Activated CD4-positive, alpha-beta T cell treated with anti-CD3 and anti-CD28 coated beads, Interleukin-2, amount 50 U/mL, for 48 hours (primary cell): ENCODE measurements around the gene SHKBP1.
"Not testable (repeated sequence)": the region's sequence is repeated elsewhere in the genome, so short reads cannot be mapped to it uniquely, and the experiment has no call there.

ENCODE experiments used
- DNase-seq, 2 experiments: peaks; one replicate each; pipeline ENCODE4 v3.0.0-alpha.2; 2020

Gene SHKBP1

DNA sequence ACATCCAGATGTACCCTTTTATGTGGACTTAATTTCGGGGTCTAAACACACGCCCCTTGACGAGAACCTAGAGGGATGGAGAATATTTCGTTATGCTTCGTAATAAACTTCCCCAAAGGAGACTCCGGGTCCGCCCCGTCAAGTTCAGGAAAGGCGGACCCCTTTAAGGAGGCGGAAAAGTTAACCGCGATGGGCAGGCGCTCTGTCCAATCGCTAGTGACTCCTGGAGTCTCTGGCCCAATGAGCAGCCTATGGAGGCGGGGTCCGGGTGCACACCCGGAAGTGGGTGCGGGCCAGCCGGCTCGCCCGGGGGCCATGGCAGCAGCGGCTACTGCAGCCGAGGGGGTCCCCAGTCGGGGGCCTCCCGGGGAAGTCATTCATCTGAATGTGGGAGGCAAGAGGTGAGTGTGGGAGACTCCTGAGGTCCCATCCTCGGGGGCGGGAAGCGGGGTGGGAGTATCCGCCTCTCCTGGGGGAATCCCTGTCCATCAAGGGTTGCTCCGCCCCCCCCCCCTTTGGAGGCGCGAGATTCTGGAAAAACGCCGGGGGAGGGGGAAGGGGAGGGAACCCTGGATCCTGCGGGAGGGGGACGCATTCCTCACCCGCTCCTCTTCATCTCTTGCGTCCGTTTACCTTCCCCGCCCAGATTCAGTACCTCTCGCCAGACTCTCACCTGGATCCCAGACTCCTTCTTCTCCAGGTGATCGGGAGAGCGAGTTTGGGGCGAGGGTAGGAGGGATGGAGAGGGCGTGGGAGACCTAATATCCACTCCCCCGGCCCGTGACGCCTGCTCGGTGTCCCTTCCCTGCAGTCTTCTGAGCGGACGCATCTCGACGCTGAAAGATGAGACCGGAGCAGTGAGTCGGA lies at the start of gene SHKBP1:
Gene SHKBP1, plus strand, starts transcription at position 289 of the 867 bp plus-strand sequence. Its CDS starts 27 bp downstream, at position 316.
- DNase-seq = peak; percentile 93 to 95

GRCh38 chr19:40528078-40528477 lies 48.6 kb upstream of the SHKBP1 start:
- DNase-seq = no peak

DNA sequence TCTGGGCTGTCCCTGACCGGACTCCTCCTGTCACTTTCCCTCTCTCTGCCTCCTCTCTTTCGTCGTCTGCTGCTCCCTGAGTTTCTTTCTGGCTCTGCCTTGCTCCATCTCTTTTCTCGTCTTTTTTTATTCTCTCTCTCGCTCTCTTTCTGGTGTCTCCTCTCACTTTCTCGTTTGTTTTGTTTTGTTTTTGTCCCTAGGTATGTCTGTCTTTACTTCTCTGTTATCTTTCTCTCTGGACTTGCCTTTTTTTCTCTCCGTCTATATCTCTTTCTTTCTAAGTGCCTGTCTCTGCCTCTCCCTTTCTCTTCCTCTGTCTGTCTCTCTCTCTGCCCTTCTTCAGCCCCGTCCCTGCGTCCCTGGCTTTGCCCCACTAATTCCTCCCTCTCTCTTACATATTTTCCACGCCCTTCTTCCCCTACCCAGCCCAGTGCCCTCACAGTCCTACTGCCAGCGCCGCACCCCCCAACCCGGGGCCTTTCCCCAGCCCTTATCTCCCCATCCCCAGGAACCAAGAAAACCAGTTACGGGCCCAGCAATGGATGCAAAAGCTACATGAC lies 48.1 kb upstream of the SHKBP1 start:
- no peak for DNase-seq

DNA sequence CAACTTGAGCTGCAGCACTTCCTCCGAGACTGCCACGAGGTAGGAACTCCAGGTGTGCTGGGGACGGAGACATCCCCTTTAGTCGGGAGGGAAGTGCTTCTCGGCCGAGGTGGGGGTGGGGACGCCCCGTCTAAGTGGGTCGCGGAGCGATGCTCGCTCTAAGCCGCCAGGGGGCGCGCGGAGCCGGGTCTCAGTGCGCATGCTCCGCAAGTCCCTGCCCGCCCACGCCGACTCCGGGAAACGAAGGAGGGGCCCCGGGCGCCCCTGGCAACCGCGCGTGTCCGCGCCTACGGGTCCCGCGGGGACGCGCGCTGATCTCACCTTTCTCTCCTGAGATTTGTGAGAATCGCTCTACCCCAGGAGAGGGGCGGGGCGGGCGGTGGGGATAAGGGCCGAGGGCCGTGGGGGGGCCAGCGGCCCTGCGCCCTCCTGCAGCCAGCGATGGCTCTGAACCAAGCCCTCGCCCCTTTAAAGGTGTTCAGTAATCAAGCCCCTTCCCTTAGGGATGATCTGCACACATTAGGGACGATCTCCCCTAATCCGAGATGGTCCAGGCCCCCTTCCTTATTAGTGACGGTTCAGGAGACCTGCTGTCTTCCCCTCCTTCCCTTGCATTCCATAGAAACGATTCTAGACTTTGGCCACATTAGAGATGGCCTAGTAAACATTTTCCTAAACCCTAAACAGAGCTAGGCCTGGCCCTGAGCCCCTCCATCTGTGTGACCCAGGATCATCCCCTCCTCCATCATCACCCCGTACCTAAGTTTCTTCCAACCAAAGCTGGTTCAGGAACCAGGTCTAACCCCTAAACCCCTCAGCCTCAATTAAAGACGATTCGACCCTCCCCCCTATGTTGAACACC lies 47.3 kb upstream of the SHKBP1 start:
- DNase-seq = peak; percentile 85 to 89

DNA sequence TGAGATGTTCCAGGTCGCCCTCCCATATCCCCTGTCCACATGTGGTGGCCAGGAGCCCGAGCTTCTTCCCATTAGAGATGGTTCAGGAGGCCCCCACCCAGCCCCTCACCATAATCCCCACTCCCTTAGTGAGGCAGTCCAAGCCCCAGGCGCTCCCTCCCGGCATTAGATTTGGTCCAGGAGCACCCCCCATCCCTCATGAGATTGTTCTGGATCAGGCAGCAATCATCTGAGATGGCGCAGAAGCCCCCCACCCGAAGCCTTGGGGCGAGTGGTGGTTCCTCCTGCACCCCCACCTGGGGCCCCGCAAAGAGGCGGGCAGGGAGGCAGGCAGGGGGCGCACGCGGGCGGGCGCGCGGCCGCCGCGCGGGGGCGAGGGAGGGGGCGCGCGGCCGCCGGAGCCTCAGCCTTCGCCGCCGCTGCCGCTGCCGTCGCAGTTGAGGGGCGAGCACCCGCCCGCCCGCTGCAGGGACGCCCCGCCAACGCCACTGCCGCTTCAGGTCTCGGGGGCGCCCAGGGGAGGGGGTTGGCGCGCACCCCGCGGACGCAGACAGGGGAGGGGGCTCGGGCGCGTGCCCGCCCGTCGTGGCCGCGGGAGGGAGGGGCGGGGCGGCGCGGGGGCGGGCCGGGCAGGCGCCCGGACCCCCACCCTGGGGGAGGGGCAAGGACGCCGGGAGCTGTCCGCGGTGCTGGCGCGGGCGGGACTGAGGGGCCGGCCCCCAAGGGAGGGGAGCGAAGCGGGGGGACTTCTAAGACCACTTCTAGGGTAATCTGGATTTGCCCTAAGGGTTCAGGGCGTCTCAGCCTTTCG lies 46.4 kb upstream of the SHKBP1 start:
- DNase-seq = no peak

DNA sequence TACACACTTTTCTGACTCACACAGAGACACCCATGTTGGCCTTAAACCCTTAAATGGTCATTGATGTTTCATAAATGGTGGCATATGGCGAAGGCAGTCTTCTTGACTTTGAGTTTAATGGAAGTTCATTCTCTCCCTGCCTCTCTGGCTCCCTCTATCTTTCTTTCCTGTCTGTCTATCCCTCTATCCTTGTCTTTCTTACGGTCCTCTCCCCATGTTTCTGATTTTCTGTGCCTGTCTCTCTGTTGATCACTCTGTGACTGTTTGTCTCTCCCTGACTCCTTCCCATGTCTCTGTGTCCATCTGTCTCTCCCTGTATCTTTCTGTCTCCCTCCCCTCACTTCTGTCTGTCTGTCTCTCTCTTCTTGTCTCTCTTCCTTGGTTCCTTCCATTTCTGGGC lies 43.2 kb upstream of the SHKBP1 start:
- DNase-seq = no peak

DNA sequence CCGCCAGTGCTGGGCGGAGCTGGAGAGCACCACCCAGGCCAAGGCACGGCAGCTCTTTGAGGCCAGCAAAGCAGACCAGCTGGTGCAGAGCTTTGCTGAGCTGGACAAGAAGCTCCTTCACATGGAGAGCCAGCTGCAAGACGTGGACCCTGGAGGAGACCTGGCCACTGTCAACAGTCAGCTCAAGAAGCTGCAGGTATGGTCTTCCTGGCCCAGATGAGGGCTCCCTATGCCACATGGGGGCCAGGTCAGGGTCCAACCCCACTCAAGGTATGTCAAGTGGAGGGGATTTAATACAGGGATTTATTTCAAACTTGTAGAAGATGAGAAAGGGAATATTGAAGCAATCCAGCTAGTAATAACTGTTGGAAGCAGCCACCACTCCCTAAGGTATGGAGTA lies 42.5 kb upstream of the SHKBP1 start:
- DNase-seq = no peak

- no peak for DNase-seq
Measured at GRCh38 chr19:40539070-40539469, 37.6 kb upstream of the SHKBP1 start.

GRCh38 chr19:40542202-40542859 lies 34.3 kb upstream of the SHKBP1 start:
- DNase-seq = no peak

- no peak for DNase-seq
Measured at GRCh38 chr19:40543029-40543597, 33.6 kb upstream of the SHKBP1 start.

- DNase-seq = not testable (repeated sequence)
Measured at GRCh38 chr19:40546153-40546841, 30.4 kb upstream of the SHKBP1 start.

DNA sequence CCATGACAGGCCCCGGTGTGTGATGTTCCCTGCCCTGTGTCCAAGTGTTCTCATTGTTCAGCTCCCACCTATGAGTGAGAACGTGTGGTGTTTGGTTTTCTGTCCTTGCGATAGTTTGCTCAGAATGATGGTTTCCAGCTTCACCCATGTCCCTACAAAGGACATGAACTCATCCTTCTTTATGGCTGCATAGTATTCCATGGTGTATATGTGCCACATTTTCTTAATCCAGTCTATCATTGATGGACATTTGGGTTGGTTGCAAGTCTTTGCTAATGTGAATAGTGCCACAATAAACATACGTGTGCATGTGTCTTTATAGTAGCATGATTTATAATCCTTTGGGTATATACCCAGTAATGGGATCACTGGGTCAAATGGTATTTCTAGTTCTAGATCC lies 29.5 kb upstream of the SHKBP1 start:
- not testable (repeated sequence) for DNase-seq

- no peak for DNase-seq
Measured at GRCh38 chr19:40547836-40548235, 28.8 kb upstream of the SHKBP1 start.

DNA sequence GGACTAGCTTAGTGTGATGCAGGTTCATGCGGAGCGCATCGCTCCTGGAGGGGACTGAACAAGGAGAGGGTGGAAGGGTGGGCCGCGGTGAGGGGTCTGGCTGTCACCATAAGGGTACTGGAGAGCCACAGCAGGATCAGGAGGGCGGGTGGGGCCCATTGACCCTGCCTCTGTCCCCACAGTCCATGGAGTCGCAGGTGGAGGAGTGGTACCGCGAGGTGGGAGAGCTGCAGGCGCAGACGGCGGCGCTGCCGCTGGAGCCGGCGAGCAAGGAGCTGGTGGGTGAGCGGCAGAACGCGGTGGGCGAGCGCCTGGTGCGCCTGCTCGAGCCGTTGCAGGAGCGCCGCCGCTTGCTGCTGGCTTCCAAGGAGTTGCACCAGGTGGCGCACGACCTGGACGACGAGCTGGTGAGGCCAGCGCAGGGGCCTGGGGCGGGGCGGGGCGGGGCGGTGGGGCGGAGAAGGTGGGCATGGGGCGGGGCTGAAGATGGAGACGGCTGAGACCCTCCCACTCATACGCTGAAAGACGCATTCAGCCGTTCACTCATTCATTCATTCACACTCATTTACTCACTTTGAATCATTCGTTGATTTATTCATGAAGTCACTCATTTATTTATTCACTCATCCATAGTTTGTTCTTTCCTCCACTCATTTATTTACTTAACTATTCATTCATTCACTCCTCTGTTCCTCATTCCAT lies 27.5 kb upstream of the SHKBP1 start:
- DNase-seq = peak; percentile 80 to 83

DNA sequence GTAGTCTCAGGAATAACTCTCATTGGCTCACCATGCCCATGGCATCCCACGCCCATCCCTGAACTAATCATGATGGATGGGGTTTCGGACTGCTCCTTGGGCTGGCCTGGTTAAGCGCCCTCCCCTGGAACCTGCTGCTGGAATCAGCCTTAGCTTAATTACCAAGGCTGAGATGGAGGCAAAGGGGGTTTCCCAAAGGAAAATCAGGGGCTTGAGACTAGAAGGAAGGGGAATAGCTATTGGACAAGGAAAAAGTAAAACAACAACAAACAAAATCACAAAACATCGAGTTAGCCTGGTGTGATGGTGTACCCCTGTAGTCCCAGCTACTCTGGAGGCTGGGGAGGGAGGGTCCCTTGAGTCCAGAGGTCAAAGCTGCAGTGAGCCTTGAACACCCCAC lies 25.7 kb upstream of the SHKBP1 start:
- DNase-seq = no peak

- DNase-seq = no peak
Measured at GRCh38 chr19:40552848-40553247, 23.8 kb upstream of the SHKBP1 start.

- no peak for DNase-seq
Measured at GRCh38 chr19:40553885-40554857, 22.5 kb upstream of the SHKBP1 start.

GRCh38 chr19:40555978-40556689 lies 20.5 kb upstream of the SHKBP1 start:
- no peak for DNase-seq
